ENCODE measurements around the gene ZSCAN4.

DNA sequence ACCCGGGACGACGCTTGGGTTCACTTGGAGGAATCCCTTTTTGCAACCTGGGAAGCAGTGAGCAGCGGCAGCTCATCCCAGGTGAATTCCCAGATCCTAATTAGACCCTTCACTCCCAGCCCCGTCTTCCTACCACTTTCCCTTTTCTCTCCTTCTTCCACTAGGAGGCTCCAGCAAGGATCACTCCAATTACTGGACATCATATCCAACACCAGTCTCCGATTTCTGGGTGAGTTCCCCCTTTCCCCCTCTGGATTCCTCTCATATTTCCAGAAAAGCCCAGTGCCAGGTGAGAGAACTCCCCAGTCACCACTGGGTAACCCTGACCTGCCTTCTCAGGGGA is 17.1 kb upstream of the ZSCAN4 start:
- TF ChIP-seq, protein P1, sequence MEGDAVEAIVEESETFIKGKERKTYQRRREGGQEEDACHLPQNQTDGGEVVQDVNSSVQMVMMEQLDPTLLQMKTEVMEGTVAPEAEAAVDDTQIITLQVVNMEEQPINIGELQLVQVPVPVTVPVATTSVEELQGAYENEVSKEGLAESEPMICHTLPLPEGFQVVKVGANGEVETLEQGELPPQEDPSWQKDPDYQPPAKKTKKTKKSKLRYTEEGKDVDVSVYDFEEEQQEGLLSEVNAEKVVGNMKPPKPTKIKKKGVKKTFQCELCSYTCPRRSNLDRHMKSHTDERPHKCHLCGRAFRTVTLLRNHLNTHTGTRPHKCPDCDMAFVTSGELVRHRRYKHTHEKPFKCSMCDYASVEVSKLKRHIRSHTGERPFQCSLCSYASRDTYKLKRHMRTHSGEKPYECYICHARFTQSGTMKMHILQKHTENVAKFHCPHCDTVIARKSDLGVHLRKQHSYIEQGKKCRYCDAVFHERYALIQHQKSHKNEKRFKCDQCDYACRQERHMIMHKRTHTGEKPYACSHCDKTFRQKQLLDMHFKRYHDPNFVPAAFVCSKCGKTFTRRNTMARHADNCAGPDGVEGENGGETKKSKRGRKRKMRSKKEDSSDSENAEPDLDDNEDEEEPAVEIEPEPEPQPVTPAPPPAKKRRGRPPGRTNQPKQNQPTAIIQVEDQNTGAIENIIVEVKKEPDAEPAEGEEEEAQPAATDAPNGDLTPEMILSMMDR (IDR thresholded peaks at IDR 0.05) = no peak
- TF ChIP-seq POLR2A (IDR thresholded peaks at IDR 0.05) (no peak), EP300 (IDR thresholded peaks at IDR 0.05) (no peak)

Data from tibial nerve (tissue), 4 donors.